Measurements from ENCODE around the gene PSMB7. TPM values are rescaled to one million over a fixed set of nuclear protein-coding genes. Genes with fewer than 3 reads are reported as not detected.
A peak's percentile ranks its signal among the peaks of the same experiment; 100 is the strongest.

Gene PSMB7
- total RNA-seq, 2 experiments from 2014 or later, result 114 to 119 TPM

DNA sequence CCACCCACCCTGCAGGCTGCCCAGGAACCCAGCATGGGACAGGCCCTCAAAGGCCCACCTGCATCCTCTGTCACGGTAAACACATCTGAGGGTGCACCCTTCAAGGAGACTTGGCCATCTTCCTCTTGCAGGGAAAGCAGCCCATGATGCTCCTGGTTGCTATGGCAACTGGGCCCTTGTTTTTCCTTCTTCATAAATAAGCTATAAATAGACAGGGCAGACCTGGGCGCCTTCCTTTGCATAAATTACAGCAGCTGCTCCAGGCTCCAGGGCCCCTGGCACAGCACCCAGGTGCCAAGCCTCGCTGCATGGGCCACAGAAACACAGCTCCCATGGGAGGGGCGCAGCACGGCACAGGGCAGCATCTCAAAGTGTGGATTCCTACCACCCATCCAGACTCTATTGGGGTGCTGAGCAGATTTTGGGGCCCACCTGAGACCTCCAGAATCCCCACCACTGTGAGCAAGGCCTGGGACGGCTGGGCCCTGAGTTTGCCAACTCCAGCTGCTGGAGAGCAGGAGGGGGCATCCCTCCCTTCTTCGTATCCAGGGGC, 5.8 kb upstream of the PSMB7 start:
- H3K4me1 Mint-ChIP-seq (ENCODE audit: low read depth), result peaks cover 13% of the 10 kb centered on the region
- no peak overlapping the region for H3K4me3 Mint-ChIP-seq
- no peaks in the 10 kb centered on the region for H3K36me3 Mint-ChIP-seq (ENCODE audit: low read depth)
- ChIA-PET CTCF (interaction anchor here (1.1 to 5.2 kb wide), 8 partner anchors 11 to 291 kb away, joined by 3 to 60 read pairs (median 4); no protein-coding TSS in a partner anchor), POLR2A (no interaction called here)
- peak; percentile 31 for ATAC-seq
- H3K27me3 Mint-ChIP-seq (ENCODE audit: low read depth), result peaks cover 3% of the 10 kb centered on the region
- H3K27ac Mint-ChIP-seq, result no peak overlapping the region
- peak; percentile 30 for DNase-seq
- no peaks in the 10 kb centered on the region for H3K9me3 Mint-ChIP-seq (ENCODE audit: insufficient read depth)

DNA sequence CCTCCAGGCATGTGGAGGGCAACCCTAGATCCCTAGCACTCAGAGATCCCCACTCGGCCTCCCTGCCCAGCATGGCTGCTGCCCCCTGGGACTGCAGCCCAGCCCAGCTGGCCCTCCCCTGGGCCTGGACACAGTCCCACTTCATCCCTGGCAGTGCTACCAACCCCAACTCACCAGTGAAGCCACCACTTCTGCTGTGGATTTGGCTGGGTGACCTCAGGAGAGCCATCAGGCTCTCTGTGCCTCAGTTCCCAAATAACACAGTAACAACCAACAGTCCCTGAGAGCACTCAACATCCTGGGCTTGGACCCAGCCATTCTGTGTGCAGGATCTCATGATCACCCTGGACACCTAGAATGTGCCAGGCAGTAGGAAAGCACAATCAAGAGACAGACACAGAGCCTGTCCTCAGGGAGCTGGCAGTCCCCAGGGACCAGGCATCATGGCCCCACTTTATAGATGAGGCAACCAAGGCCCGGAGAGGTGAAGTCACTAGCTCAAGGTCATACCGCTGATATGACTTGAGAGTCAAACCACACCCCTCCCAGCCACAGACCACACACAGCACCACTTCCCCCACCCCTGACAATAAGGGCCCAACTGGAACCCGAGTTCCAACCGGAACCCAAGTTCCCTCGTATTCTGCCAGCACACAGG, 4.7 kb upstream of the PSMB7 start:
- no peak for ATAC-seq
- peak; percentile 45 for DNase-seq
- H3K27ac Mint-ChIP-seq, result no peak overlapping the region

DNA sequence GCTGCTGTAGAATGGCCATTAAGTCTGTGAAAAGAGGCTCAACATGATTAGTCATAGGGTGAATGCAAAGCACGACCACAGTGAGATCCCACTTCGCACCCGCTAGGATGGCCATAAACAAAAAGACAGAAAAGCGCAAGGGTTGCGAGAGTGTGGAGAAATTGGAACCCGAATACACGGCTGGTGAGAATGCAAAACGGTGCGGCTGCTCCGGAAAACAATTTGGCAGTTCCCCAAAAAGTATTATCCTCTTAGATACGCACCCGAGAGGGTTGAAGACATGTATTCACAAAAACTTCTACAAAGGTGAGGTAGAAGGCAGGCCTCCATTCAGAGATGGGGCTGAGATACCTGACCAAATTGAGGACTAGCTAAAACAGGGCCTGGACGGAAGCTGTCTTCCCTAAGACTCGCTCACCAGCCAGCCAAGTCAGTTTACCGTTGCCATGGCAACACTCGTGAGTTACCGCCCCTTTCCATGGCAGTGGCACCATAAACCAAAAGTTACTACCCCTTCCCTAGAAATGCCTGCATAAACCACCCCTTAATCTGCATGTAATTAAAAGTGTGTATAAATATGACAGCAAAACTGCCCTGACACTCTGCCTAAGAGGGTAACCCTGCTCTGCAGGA, 726 bp upstream of the PSMB7 start:
- H3K4me3 Mint-ChIP-seq, result peak overlapping the region; percentile 97
- H3K27me3 Mint-ChIP-seq (ENCODE audit: low read depth), result no peaks in the 10 kb centered on the region
- H3K36me3 Mint-ChIP-seq (ENCODE audit: low read depth), result peaks cover 32% of the 10 kb centered on the region
- CTCF ChIA-PET, result interaction anchor here (0.9 to 3.0 kb wide), 5 partner anchors 18 to 121 kb away, joined by 4 to 9 read pairs (median 6); no protein-coding TSS in a partner anchor
- H3K4me1 Mint-ChIP-seq (ENCODE audit: low read depth), result peaks cover 45% of the 10 kb centered on the region
- H3K27ac Mint-ChIP-seq, result peak overlapping the region; percentile 93
- no peaks in the 10 kb centered on the region for H3K9me3 Mint-ChIP-seq (ENCODE audit: insufficient read depth)
- DNase-seq (no peak), ATAC-seq (no peak)
- POLR2A ChIA-PET, result no interaction called here

More for the DNA sequence above, 4.7 kb upstream of the PSMB7 start:
- CTCF ChIA-PET, result interaction anchor here (0.7 to 5.2 kb wide), 12 partner anchors 12 to 132 kb away, joined by 3 to 60 read pairs (median 4); no protein-coding TSS in a partner anchor
- peaks cover 3% of the 10 kb centered on the region for H3K27me3 Mint-ChIP-seq (ENCODE audit: low read depth)
- no peak overlapping the region for H3K4me3 Mint-ChIP-seq
- no peaks in the 10 kb centered on the region for H3K9me3 Mint-ChIP-seq (ENCODE audit: insufficient read depth)
- peaks cover 20% of the 10 kb centered on the region for H3K4me1 Mint-ChIP-seq (ENCODE audit: low read depth)
- POLR2A ChIA-PET, result no interaction called here
- peaks cover 2% of the 10 kb centered on the region for H3K36me3 Mint-ChIP-seq (ENCODE audit: low read depth)

DNA sequence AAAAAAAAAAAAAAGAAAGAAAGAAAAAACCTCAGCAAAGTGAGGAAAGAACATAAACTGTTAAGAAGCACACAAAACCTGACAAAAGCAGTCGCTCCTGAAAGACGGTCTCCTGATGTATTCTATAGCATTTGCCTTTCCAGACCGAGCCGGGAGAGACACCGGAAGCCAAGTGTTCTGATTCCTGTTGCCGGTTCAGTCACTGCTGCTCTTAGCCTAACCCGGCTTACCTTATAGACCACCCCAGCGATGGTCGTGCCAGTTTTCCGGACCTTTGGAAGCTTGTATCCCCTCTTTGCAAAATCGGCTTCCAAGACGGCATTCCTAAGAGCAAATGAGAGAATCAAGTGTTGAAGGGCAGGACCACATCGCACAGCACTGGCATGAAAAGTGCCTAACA, 630 bp downstream of the PSMB7 start:
- no peak for ATAC-seq
- CTCF ChIA-PET, result interaction anchor here (1.2 to 3.0 kb wide), 6 partner anchors 17 to 123 kb away, joined by 3 to 9 read pairs (median 5); no protein-coding TSS in a partner anchor
- H3K27ac Mint-ChIP-seq, result peak overlapping the region; percentile 93
- no peaks in the 10 kb centered on the region for H3K9me3 Mint-ChIP-seq (ENCODE audit: insufficient read depth)
- DNase-seq, result no peak
- peak overlapping the region; percentile 97 for H3K4me3 Mint-ChIP-seq
- H3K36me3 Mint-ChIP-seq (ENCODE audit: low read depth), result peaks cover 38% of the 10 kb centered on the region
- POLR2A ChIA-PET, result no interaction called here
- H3K4me1 Mint-ChIP-seq (ENCODE audit: low read depth), result peaks cover 38% of the 10 kb centered on the region
- no peaks in the 10 kb centered on the region for H3K27me3 Mint-ChIP-seq (ENCODE audit: low read depth)

DNA sequence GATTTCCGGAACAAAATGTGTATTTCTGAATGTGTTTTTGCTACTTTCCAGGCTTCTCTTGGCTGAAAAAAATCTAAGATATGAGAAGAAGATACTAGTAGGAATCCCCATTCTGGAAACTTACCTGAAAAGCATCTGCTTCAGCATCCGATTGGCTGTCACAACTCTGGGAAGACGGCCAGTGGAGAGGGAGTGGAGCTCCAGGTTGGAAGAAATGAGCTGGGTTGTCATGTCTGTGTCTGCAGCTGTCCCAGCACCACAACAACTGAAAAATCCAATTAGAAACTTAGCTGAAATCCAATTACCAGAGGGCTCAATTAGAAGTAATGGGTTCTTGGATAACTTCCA, 3.0 kb downstream of the PSMB7 start:
- Mint-ChIP-seq H3K27me3 (ENCODE audit: low read depth) (no peaks in the 10 kb centered on the region), H3K4me1 (ENCODE audit: low read depth) (peaks cover 38% of the 10 kb centered on the region), H3K36me3 (ENCODE audit: low read depth) (peaks cover 53% of the 10 kb centered on the region), H3K9me3 (ENCODE audit: insufficient read depth) (no peaks in the 10 kb centered on the region), H3K27ac (no peak overlapping the region), H3K4me3 (no peak overlapping the region)
- DNase-seq, result no peak
- no peak for ATAC-seq
- ChIA-PET CTCF (interaction anchor here (0.8 to 1.3 kb wide), 3 partner anchors 15 to 125 kb away, joined by 3 to 4 read pairs (median 4); no protein-coding TSS in a partner anchor), POLR2A (no interaction called here)

DNA sequence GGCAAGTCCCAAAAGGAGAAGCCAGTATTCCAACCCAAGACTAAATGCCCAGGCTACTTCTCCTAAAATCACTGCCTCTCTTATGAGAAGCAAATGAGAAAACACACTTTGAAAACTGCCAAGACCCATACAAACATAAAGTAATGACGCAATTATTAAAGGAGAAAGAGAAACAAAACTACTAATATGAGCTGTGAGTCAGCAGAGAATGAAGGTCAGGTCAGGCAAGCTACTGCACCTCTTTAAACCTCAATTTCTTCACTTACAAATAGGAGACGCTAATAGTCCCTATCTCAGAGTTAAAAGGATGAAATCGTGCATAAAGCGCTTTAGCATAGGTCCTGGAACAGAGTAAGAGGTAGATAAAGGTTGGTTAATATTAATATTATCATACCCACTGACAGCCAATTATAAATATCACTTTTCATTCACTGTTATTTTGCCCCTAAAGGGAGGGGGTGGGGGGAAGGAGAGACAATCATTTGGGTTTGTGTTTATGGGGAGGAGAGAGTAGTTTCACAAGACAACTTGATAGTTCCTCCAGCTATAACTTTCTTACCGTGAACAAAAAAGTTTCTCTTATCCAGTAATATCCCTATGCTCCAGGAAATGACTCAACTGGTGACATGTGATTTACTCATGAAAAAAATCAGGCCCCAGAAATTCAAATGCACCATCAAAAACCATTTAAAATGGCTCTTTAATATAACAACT, 3.6 kb downstream of the PSMB7 start:
- DNase-seq (no peak), ATAC-seq (no peak)
- ChIA-PET CTCF (interaction anchor here (0.7 to 1.9 kb wide), 4 partner anchors 13 to 124 kb away, joined by 3 to 19 read pairs (median 4); no protein-coding TSS in a partner anchor), POLR2A (interaction anchor here (2.3 kb wide), 1 partner anchor 10 kb away, joined by 6 read pairs; no protein-coding TSS in a partner anchor)
- no peaks in the 10 kb centered on the region for H3K27me3 Mint-ChIP-seq (ENCODE audit: low read depth)
- no peaks in the 10 kb centered on the region for H3K9me3 Mint-ChIP-seq (ENCODE audit: insufficient read depth)
- peaks cover 38% of the 10 kb centered on the region for H3K4me1 Mint-ChIP-seq (ENCODE audit: low read depth)
- no peak overlapping the region for H3K4me3 Mint-ChIP-seq
- peaks cover 54% of the 10 kb centered on the region for H3K36me3 Mint-ChIP-seq (ENCODE audit: low read depth)
- H3K27ac Mint-ChIP-seq, result no peak overlapping the region

DNA sequence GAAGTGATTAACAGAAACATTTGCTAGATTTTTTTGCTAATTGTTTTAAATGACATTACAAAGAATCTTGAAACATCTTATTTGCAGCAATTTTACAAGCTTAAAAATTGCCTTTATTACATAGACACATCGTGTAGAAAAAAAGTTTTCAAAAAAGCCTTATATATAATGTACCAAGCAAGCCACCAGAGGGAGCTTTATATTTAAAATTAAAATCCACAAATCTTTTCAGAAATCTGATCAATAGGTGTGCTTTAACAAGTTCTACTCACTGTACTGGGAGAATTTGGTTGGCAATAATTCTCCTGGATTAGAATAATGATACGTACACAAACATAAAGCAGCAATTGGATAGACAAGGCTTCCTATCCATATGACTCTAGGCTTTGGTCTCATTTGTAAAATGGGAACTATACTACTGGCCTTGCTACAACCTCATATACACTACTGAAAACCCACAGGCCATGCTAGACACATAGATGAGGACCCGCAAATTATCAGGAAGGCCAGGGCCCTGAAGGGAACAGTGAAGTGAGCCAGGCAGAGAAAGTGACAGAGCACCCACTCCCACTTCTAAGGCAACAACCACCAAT, 4.8 kb downstream of the PSMB7 start:
- CTCF ChIA-PET, result interaction anchor here (0.8 to 2.1 kb wide), 14 partner anchors 9 to 284 kb away, joined by 3 to 19 read pairs (median 4); no protein-coding TSS in a partner anchor
- Mint-ChIP-seq H3K36me3 (ENCODE audit: low read depth) (peaks cover 64% of the 10 kb centered on the region), H3K4me3 (no peak overlapping the region), H3K4me1 (ENCODE audit: low read depth) (peaks cover 33% of the 10 kb centered on the region), H3K9me3 (ENCODE audit: insufficient read depth) (no peaks in the 10 kb centered on the region), H3K27ac (no peak overlapping the region), H3K27me3 (ENCODE audit: low read depth) (no peaks in the 10 kb centered on the region)
- ATAC-seq (no peak), DNase-seq (no peak)
- POLR2A ChIA-PET, result interaction anchor here (0.6 to 2.3 kb wide), 2 partner anchors 9 to 1183 kb away, joined by 3 to 6 read pairs; no protein-coding TSS in a partner anchor

DNA sequence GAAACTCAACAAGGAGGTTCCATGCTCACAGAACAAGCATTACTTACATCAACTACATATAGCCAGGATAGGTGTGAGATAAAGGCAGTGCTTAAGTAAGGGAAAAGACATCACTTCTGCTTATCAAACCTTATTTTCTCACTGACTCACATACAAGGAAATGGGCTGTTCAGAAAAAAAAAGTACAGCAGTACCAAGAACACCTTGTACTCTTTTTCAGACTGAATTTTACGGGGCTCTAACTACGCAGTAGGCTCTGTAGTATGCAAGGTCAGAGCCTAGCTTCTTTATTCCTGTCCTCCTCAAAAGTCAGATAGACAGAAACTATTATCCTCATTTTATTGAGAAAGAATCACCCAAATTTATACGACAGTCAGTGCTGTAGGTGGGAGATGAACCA, 5.8 kb downstream of the PSMB7 start:
- H3K4me1 Mint-ChIP-seq (ENCODE audit: low read depth), result peaks cover 29% of the 10 kb centered on the region
- POLR2A ChIA-PET, result interaction anchor here (2.3 kb wide), 1 partner anchor 8 kb away, joined by 6 read pairs; no protein-coding TSS in a partner anchor

DNA sequence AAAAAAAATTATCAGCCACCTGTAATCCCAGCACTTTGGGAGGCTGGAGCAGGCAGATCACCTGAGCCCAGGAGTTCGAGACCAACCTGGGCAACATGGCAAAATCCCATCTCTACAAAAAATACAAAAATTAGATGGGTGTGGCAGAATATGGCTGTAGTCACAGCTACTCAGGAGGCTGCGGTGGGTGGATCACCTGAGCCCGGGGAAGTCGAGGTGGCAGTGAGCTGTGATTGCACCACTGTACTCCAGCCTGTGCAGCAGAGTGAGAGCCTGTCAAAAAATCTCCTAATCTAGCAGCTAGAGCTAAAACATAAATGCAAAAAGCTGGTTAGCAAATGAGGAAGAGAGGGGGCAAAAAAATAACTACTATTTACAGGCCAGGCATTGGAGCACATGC, 12.0 kb downstream of the PSMB7 start:
- POLR2A ChIA-PET, result no interaction called here
- no peak for ATAC-seq
- peaks cover 49% of the 10 kb centered on the region for H3K36me3 Mint-ChIP-seq (ENCODE audit: low read depth)
- H3K4me1 Mint-ChIP-seq (ENCODE audit: low read depth), result peaks cover 14% of the 10 kb centered on the region
- H3K27ac Mint-ChIP-seq, result no peak overlapping the region
- no peaks in the 10 kb centered on the region for H3K9me3 Mint-ChIP-seq (ENCODE audit: insufficient read depth)
- CTCF ChIA-PET, result no interaction called here
- no peaks in the 10 kb centered on the region for H3K27me3 Mint-ChIP-seq (ENCODE audit: low read depth)
- H3K4me3 Mint-ChIP-seq, result no peak overlapping the region
- no peak for DNase-seq

More for the DNA sequence above, 5.8 kb downstream of the PSMB7 start:
- H3K36me3 Mint-ChIP-seq (ENCODE audit: low read depth), result peaks cover 65% of the 10 kb centered on the region
- no peak for ATAC-seq
- H3K27me3 Mint-ChIP-seq (ENCODE audit: low read depth), result no peaks in the 10 kb centered on the region
- H3K9me3 Mint-ChIP-seq (ENCODE audit: insufficient read depth), result no peaks in the 10 kb centered on the region
- CTCF ChIA-PET, result interaction anchor here (1.5 to 2.1 kb wide), 4 partner anchors 12 to 128 kb away, joined by 5 to 15 read pairs (median 7); no protein-coding TSS in a partner anchor
- H3K27ac Mint-ChIP-seq, result no peak overlapping the region
- H3K4me3 Mint-ChIP-seq, result no peak overlapping the region
- no peak for DNase-seq

DNA sequence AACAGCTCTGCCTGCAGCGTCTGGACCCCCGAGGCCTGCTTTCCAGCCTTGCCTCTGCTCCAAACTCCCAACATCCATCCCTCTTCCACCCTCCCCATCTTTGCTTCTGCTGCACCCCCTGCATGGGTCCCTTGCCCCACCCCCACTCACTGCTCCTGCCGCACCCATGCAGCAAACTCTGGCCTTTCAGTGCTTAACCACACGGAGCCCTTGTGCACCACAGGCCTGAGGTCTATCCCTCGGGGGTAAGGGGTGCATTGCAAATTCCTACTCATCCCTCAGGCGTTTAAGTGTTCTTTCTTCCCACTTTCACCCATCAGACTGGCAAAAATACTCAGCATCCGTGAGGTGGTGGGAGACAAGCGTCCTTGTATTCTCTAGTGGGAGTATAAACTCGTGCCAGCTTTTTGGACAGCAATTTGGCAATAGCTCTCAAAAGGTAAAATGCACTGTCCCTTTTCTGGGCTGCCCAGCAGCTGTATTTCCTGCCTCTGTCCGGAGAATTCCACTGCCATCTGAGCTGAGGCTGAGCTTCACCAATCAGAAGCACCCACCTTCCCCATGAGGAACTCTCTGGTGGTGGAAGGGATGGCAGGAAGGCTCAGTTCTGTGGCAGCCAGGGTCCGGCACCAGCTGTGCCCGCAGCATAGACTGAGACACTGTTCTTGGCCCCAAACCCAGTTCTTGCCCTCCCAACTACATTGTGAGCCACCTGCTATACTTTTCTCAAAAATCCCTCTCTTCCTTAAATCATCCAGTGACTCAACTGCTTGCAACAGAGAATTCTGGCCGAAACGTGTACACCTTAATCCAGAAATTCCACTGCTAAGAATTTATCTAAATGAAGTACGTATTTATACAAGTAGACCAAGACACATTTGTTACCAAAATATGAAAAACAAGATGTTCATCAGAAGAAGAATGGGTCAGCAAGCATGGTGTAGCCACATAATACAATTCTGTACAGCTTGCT, 15.0 kb downstream of the PSMB7 start:
- Mint-ChIP-seq H3K27ac (no peak overlapping the region), H3K4me3 (no peak overlapping the region), H3K27me3 (ENCODE audit: low read depth) (no peaks in the 10 kb centered on the region), H3K36me3 (ENCODE audit: low read depth) (peaks cover 34% of the 10 kb centered on the region), H3K9me3 (ENCODE audit: insufficient read depth) (no peaks in the 10 kb centered on the region), H3K4me1 (ENCODE audit: low read depth) (peaks cover 20% of the 10 kb centered on the region)
- DNase-seq, result no peak
- POLR2A ChIA-PET, result no interaction called here
- no peak for ATAC-seq
- CTCF ChIA-PET, result interaction anchor here (0.9 to 3.2 kb wide), 4 partner anchors 10 to 274 kb away, joined by 3 to 19 read pairs (median 3); no protein-coding TSS in a partner anchor

All from activated CD8-positive, alpha-beta T cell treated with anti-CD3 and anti-CD28 coated beads, Interleukin-2, amount 10 ng/mL, durations not matched to agents 7 days and 5 days (primary cell).